C4-2B (cell line): ENCODE measurements around the gene ISOC2.

Experiments
- CTCF ChIP-seq: fragments of 450-650 bp; conservative IDR thresholded peaks from 2 replicates; pipeline ENCODE4 v1.5.1; 2017; ENCODE audit warnings: mild to moderate bottlenecking
- ZFX ChIP-seq: fragments of 450-650 bp; IDR thresholded peaks from 2 replicates; pipeline ENCODE4 v1.6.1; 2017

GRCh38 chr19:55490478-55491432 is 29.3 kb upstream of the ISOC2 start:
- TF ChIP-seq CTCF (no peak), ZFX (no peak)
